B cell (primary cell): ENCODE measurements around the gene LDOC1.
"Not testable (repeated sequence)": the region's sequence is repeated elsewhere in the genome, so short reads cannot be mapped to it uniquely, and the experiment has no call there.

Experiments used
- CTCF ChIP-seq: fragments of 200-600 bp; IDR thresholded peaks from one replicate; pipeline ENCODE4 v1.8.0; 2022; ENCODE audit warnings: antibody characterized with exemption, mild to moderate bottlenecking
- EZH2 ChIP-seq: IDR thresholded peaks from 2 replicates; pipeline ENCODE4 v1.6.1; 2012; ENCODE audit warnings: borderline replicate concordance, low read depth, mild to moderate bottlenecking, moderate library complexity, low read length; ENCODE audit not compliant: insufficient read depth, poor library complexity, severe bottlenecking

- TF ChIP-seq CTCF, EZH2: not testable (repeated sequence)
These were observed 21.7 kb downstream of the LDOC1 start for GRCh38 chrX:141155231-141155630.
